Measurements from ENCODE around the gene LRRC1.

DNA sequence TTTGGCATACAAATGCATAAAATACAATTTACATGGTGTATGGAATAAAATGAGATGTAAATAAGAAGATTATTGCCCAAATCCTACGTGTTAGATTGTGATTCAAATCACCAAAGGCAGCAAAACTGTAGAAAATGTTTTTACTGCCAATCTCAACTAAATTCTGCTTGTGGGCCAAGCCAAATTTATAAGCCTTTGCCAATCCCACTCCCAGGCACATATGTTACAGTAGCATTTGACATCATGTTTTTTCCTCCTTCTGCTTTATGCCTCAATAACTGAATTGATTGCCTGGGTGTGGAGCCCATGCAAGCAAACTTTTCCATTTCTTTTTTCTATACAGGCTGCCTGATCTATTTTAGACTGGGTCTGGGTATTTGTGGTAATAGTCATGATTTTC, 36.3 kb upstream of the LRRC1 start:
- TF ChIP-seq, protein P1, sequence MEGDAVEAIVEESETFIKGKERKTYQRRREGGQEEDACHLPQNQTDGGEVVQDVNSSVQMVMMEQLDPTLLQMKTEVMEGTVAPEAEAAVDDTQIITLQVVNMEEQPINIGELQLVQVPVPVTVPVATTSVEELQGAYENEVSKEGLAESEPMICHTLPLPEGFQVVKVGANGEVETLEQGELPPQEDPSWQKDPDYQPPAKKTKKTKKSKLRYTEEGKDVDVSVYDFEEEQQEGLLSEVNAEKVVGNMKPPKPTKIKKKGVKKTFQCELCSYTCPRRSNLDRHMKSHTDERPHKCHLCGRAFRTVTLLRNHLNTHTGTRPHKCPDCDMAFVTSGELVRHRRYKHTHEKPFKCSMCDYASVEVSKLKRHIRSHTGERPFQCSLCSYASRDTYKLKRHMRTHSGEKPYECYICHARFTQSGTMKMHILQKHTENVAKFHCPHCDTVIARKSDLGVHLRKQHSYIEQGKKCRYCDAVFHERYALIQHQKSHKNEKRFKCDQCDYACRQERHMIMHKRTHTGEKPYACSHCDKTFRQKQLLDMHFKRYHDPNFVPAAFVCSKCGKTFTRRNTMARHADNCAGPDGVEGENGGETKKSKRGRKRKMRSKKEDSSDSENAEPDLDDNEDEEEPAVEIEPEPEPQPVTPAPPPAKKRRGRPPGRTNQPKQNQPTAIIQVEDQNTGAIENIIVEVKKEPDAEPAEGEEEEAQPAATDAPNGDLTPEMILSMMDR (optimal IDR thresholded peaks at IDR 0.05 in 1 of 3, IDR thresholded peaks at IDR 0.05 in 1 of 3, conservative IDR thresholded peaks at IDR 0.05 in 1 of 3; ENCODE audit: extremely low read depth in 1 of 3, insufficient read depth in 2 of 3, low read length in 3 of 3) = no peak
- TF ChIP-seq EZH2 (IDR thresholded peaks at IDR 0.05; ENCODE audit: low read length) = no peak

Data from keratinocyte (primary cell).